HTR-8/SVneo (cell line): Measurements from ENCODE around the gene TBC1D7.

Experiments used
- DNase-seq: peaks from one replicate; pipeline ENCODE4 v3.0.0; 2011; ENCODE audit warnings: low spot score, mixed read lengths; ENCODE audit not compliant: insufficient read length
- FAIRE-seq: peaks from 2 replicates; lab custom pipeline; 2011; peaks lifted over from hg19 to GRCh38; lab: Jason Lieb, UNC

The TBC1D7 gene

GRCh38 chr6:13328076-13328874 is at the start of gene TBC1D7:
Gene TBC1D7 (minus strand): TSS chr6:13328537. CDS start chr6:13326898, 1,639 bp downstream.
- DNase-seq (peak; percentile 95), FAIRE-seq (peak; percentile 40)

GRCh38 chr6:13377054-13377758 is 48.9 kb upstream of the TBC1D7 start:
- DNase-seq (no peak), FAIRE-seq (no peak)

- DNase-seq (no peak), FAIRE-seq (no peak)
Measured at GRCh38 chr6:13375360-13375878, 47.1 kb upstream of the TBC1D7 start.

- DNase-seq (no peak), FAIRE-seq (no peak)
Measured at GRCh38 chr6:13373919-13374318, 45.6 kb upstream of the TBC1D7 start.

- DNase-seq (no peak), FAIRE-seq (no peak)
Measured at GRCh38 chr6:13373488-13373886, 45.1 kb upstream of the TBC1D7 start.

- no peak for DNase-seq
- FAIRE-seq: no peak
Measured at GRCh38 chr6:13372688-13373487, 44.6 kb upstream of the TBC1D7 start.

- DNase-seq (no peak), FAIRE-seq (no peak)
Measured at GRCh38 chr6:13372076-13372475, 43.7 kb upstream of the TBC1D7 start.

- no peak for FAIRE-seq
Measured at GRCh38 chr6:13371421-13372072, 43.2 kb upstream of the TBC1D7 start.

GRCh38 chr6:13370623-13371022 is 42.3 kb upstream of the TBC1D7 start:
- DNase-seq (no peak), FAIRE-seq (no peak)

More at GRCh38 chr6:13371421-13372072, 43.2 kb upstream of the TBC1D7 start:
- no peak for DNase-seq

GRCh38 chr6:13369591-13369990 is 41.3 kb upstream of the TBC1D7 start:
- no peak for DNase-seq
- no peak for FAIRE-seq

- FAIRE-seq: no peak
- DNase-seq: no peak
Measured at GRCh38 chr6:13368731-13369115, 40.4 kb upstream of the TBC1D7 start.

GRCh38 chr6:13368079-13368730 is 39.9 kb upstream of the TBC1D7 start:
- DNase-seq (no peak), FAIRE-seq (no peak)

- FAIRE-seq (no peak), DNase-seq (no peak)
Measured at GRCh38 chr6:13367396-13367795, 39.1 kb upstream of the TBC1D7 start.

- FAIRE-seq: no peak
- no peak for DNase-seq
Measured at GRCh38 chr6:13365320-13365719, 37.0 kb upstream of the TBC1D7 start.

- FAIRE-seq: no peak
Measured at GRCh38 chr6:13364842-13365241, 36.5 kb upstream of the TBC1D7 start.

GRCh38 chr6:13362412-13362811 is 34.1 kb upstream of the TBC1D7 start:
- FAIRE-seq: no peak
- no peak for DNase-seq

More at GRCh38 chr6:13364842-13365241, 36.5 kb upstream of the TBC1D7 start:
- no peak for DNase-seq

- FAIRE-seq (no peak), DNase-seq (no peak)
Measured at GRCh38 chr6:13360671-13361540, 32.6 kb upstream of the TBC1D7 start.

- no peak for FAIRE-seq
- no peak for DNase-seq
Measured at GRCh38 chr6:13359287-13359686, 30.9 kb upstream of the TBC1D7 start.

- DNase-seq: no peak
- no peak for FAIRE-seq
Measured at GRCh38 chr6:13358511-13358910, 30.2 kb upstream of the TBC1D7 start.
